Thyroid gland (tissue), 4 donors: ENCODE measurements around the gene SLC4A3. TPM values are rescaled to one million over a fixed set of nuclear protein-coding genes. Genes with fewer than 3 reads are reported as not detected.

Experiments
- DNase-seq, 2 donors: peaks; one replicate each; pipeline ENCODE4 v3.0.0-alpha.2; 2019
- H3K27ac ChIP-seq, 3 donors: fragments of 200-600 bp; sonication (generic); 1 replicate in 2 of 3; 2 replicates in 1 of 3; pipeline ENCODE4 v1.5.1; 2016 to 2019; ENCODE audit warnings: mild to moderate bottlenecking in 1 of 3, moderate library complexity in 1 of 3
- H3K27me3 ChIP-seq: fragments of 200-600 bp; sonication (generic); one replicate; pipeline ENCODE4 v1.5.1; 2019
- H3K36me3 ChIP-seq, 2 donors: fragments of 200-600 bp; sonication (generic); one replicate each; pipeline ENCODE4 v1.5.1; 2016 to 2019
- H3K4me1 ChIP-seq, 2 donors: fragments of 200-600 bp; sonication (generic); one replicate each; pipeline ENCODE4 v1.5.1; 2017 to 2019
- H3K4me3 ChIP-seq, 3 donors: fragments of 200-600 bp; sonication (generic); replicated peaks in 1 of 3; 1 replicate in 2 of 3; 2 replicates in 1 of 3; pipeline ENCODE4 v1.5.1; 2016; ENCODE audit warnings: mild to moderate bottlenecking in 1 of 3
- H3K9me3 ChIP-seq: fragments of 200-600 bp; sonication (generic); one replicate; pipeline ENCODE4 v1.5.1; 2017
- POLR2A ChIP-seq, 2 donors: fragments of 450-650 bp; IDR thresholded peaks; one replicate each; pipeline ENCODE4 v1.6.1; 2017; ENCODE audit warnings: antibody characterized with exemption in 2 of 2, mild to moderate bottlenecking in 2 of 2, moderate library complexity in 1 of 2
- WGBS, 2 donors: methylation state at CpG; one replicate each; pipeline ENCODE4 v1.1.5; 2017; 5-methylcytosine and 5-hydroxymethylcytosine counted together
- intact Hi-C: fragments of 100-400 bp; cut with DNase I; formaldehyde crosslinking; loops from one replicate; pipeline ENCODE4 v1.15.1; 2023
- total RNA-seq, 4 donors: library from RNA; depleted of rRNA; stranded (reverse); fragments of >200 nt; gene quantifications; one replicate each; pipeline ENCODE4 v1.2.3, GENCODE V29; 2016
- TF ChIP-seq, protein P1 (sequence below), 6 experiments: fragments of 200-600 bp in 3 of 6; fragments of 450-650 bp in 3 of 6; sonication (generic) in 3 of 6; IDR thresholded peaks; one replicate each; pipeline ENCODE4 v1.5.1; 2016 to 2019; ENCODE audit warnings: antibody characterized with exemption in 6 of 6, mild to moderate bottlenecking in 2 of 6, inconsistent platforms in 1 of 6, moderate library complexity in 1 of 6

Gene SLC4A3
- total RNA-seq, 4 donors from 2014 or later, result 1.2 to 3.2 (median 2.8) TPM

DNA sequence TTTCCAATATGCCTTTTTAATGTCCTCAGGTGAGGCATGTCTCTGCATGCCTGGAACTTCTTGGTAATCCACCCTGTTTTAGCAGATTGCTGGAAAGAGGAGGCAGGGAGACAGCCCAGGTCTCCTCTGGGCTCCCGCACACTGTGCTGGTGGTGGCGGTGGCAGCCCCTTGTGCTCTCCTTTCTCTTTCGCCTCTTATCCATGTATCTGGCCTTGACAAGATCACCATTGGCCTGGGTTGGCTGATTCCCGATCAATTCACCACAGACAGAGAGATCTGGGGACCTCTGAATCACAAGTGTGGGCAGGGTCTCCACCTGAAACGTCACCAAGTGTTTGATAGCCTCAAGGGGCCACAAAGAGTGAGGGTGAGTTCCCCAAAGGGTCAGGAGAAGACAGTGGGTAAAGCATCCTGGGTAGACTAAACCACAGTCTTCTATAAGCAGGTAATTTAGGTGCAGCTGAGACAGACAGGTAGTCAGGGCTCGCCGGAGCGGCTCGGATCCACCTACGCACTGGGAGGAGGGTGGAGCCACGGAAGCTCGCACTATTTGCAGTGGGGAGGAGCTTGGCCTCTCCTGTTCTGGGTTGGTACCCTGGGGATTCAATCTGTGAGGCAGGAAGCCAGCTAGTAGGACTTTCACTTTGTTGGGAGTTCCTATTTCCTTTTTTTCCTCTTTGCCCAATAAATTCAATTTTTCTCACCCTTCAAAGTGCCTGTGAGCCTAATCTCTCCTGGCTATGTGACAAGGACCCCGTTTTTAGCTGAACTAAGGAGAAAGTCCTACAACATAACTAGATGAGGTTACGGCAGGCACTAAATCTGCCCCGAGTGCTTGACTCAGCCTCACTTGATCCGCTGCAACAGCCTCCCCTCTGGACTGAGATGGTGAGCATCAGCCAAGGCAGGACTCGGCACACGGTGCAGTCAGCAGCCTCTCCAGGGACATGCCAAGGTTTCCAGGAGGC, 57.6 kb downstream of the SLC4A3 start:
- WGBS, 2 donors, result 28 to 29% methylated on average over 18 of the region's 18 CpGs
- Histone ChIP-seq H3K4me1 (peaks cover 4% of the 10 kb centered on the region in 2 donors), H3K9me3 (no peaks in the 10 kb centered on the region), H3K36me3 (no peaks in the 10 kb centered on the region), H3K27ac (peak overlapping the region; percentile 19 to 61 (median 58)), H3K27me3 (no peaks in the 10 kb centered on the region), H3K4me3 (peak overlapping the region in 1 of 3 donors; percentile 54)
- TF ChIP-seq, protein P1, sequence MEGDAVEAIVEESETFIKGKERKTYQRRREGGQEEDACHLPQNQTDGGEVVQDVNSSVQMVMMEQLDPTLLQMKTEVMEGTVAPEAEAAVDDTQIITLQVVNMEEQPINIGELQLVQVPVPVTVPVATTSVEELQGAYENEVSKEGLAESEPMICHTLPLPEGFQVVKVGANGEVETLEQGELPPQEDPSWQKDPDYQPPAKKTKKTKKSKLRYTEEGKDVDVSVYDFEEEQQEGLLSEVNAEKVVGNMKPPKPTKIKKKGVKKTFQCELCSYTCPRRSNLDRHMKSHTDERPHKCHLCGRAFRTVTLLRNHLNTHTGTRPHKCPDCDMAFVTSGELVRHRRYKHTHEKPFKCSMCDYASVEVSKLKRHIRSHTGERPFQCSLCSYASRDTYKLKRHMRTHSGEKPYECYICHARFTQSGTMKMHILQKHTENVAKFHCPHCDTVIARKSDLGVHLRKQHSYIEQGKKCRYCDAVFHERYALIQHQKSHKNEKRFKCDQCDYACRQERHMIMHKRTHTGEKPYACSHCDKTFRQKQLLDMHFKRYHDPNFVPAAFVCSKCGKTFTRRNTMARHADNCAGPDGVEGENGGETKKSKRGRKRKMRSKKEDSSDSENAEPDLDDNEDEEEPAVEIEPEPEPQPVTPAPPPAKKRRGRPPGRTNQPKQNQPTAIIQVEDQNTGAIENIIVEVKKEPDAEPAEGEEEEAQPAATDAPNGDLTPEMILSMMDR (IDR thresholded peaks at IDR 0.05), result no peak
- peak in 1 of 2 donors; percentile 59 for TF ChIP-seq POLR2A (IDR thresholded peaks at IDR 0.05)
- DNase-seq, result peak; percentile 87 to 88
- intact Hi-C loops, result loop anchor here (5.0 kb wide), 1 partner anchor 143 kb away; the partner anchor contains the start of genes CHPF and TMEM198

DNA sequence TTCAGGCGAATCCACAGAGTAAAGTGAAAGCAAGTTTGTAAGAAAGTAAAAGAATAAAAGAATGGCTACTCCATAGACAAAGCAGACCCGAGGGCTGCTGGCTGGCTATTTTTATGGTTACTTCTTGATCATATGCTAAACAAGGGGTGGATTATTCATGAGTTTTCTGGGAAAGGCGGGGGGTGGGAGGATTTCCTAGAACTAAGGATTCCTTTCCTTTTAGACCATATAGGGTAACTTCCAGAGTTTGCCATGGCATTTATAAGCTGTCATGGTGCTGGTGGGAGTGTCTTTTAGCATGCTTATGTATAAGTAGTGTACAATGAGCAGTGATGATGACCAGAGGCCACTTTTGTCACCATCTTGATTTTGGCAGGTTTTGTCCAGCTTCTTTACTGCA, 59.8 kb downstream of the SLC4A3 start:
- TF ChIP-seq, protein P1 (IDR thresholded peaks at IDR 0.05), result no peak
- intact Hi-C loops, result loop anchor here (5.0 kb wide), 1 partner anchor 145 kb away; the partner anchor contains the start of genes CHPF and TMEM198
- H3K4me1 ChIP-seq, result peaks cover 4% of the 10 kb centered on the region in 2 donors
- no peak overlapping the region for H3K4me3 ChIP-seq
- H3K27me3 ChIP-seq, result no peaks in the 10 kb centered on the region
- WGBS, 2 donors, result 76 to 82% methylated on average over 3 of the region's 3 CpGs
- no peak overlapping the region for H3K27ac ChIP-seq
- no peaks in the 10 kb centered on the region for H3K36me3 ChIP-seq
- H3K9me3 ChIP-seq, result no peaks in the 10 kb centered on the region
- no peak for DNase-seq

DNA sequence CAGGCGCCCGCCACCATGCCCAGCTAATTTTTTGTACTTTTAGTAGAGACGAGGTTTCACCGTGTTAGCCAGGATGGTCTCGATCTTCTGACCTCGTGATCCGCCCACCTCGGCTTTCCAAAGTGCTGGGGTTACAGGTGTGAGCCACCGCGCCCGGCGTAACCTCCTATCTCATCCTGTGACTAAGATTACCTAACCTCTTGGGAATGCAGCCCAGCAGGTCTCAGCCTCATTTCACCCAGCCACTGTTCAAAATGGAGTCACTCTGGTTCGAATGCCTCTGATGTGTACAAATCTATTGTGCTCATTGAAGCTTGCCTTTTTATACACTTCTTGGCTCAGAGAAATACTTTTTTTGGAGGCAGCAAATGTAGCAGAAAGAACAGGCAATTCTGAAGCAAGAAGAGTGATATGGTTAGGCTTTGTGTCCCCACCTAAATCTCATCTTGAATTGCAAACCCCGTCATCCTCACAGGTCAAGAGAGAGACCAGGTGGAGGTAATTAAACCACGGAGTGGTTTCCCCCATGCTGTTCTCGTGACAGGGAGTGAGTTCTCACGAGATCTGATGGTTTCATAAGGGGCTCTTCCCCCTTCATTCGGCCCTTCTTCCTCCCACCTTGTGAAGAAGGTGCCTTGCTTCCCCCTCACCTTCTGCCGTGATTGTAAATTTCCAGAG, 60.6 kb downstream of the SLC4A3 start:
- WGBS, 2 donors, result 81 to 87% methylated on average over 19 of the region's 19 CpGs
- no peak overlapping the region for H3K27ac ChIP-seq

DNA sequence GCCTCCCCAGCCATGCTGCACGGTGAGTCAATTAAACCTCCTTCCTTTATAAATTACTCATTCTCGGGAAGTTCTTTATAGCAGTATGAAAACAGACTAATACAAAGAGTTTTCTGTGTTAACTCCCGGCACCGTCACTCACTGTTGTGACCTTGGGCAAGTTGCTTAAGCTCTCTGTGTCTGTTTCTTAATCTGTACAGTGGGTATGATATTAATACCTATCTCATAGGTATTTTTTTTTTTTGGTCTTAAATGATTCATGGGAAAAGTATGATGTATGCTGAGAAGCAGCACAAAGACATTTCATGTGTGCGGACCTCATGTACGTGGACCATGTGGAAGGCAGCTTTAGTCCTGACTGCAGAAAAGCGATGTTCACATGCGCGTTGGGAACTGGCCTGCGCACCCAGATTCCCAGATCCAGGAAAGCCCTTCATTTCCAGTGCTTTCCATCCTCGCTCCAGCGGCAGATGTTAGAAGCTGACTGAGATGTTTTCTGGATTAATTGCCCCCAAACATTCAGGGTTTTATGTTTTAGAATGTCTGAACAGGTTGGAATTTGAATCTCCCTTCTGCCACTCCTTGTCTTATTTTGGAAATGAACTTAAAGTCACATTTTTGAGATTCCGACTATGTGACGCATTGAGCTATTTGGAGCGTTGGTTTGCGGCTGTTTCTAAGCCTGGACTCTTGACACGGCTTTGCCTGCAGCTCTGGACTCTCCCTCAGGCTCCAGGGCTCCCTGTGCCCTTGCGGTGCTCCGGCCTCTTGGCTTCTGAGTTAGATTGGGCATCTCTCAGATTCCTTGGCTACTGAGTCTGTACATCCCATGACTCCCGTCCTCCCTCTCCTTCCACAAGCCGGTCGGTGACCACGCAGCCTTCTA, 61.4 kb downstream of the SLC4A3 start:
- 79 to 80% methylated on average over 23 of the region's 23 CpGs for WGBS, 2 donors
- Histone ChIP-seq H3K27ac (no peak overlapping the region), H3K4me3 (no peak overlapping the region), H3K9me3 (no peaks in the 10 kb centered on the region), H3K36me3 (no peaks in the 10 kb centered on the region), H3K4me1 (peaks cover 4% of the 10 kb centered on the region in 2 donors), H3K27me3 (no peaks in the 10 kb centered on the region)
- no peak for DNase-seq
- TF ChIP-seq POLR2A (IDR thresholded peaks at IDR 0.05), result no peak
- TF ChIP-seq, protein P1 (IDR thresholded peaks at IDR 0.05), result no peak
- intact Hi-C loops, result loop anchor here (5.0 kb wide), 1 partner anchor 147 kb away; the partner anchor contains the start of genes CHPF and TMEM198

More for the DNA sequence above, 60.6 kb downstream of the SLC4A3 start:
- Histone ChIP-seq H3K4me3 (no peak overlapping the region), H3K27me3 (no peaks in the 10 kb centered on the region), H3K36me3 (no peaks in the 10 kb centered on the region), H3K9me3 (no peaks in the 10 kb centered on the region), H3K4me1 (peaks cover 4% of the 10 kb centered on the region in 2 donors)
- no peak for TF ChIP-seq POLR2A (IDR thresholded peaks at IDR 0.05)
- TF ChIP-seq, protein P1 (IDR thresholded peaks at IDR 0.05), result no peak
- intact Hi-C loops, result loop anchor here (5.0 kb wide), 1 partner anchor 146 kb away; the partner anchor contains the start of genes CHPF and TMEM198
- DNase-seq, result no peak
